GM12878 (cell line): ENCODE measurements around the gene SPATC1L. TPM values are rescaled to one million over a fixed set of nuclear protein-coding genes. Genes with fewer than 3 reads are reported as not detected.

Experiments used
- ATAC-seq: fragments of 200-7000 bp; cut with Tn5 transposase; 3 replicates; pipeline ENCODE4 v1.9.1; 2020; ENCODE audit warnings: mild to moderate bottlenecking, moderate library complexity
- BruUV-seq: library from RNA; stranded (reverse); fragments of 400-500 nt; replicated peaks from 2 replicates; lab custom pipeline; 2021; lab: Mats Ljungman, UMichigan
- CTCF ChIA-PET: fragments of 300-600 bp; sonication (Branson Sonifier 250); formaldehyde crosslinking; extraction: SDS; loops from one replicate; lab custom pipeline; 2021; ENCODE audit warnings: inconsistent platforms; lab: Yijun Ruan, JAX
- POLR2A ChIA-PET: fragments of 350-600 bp; formaldehyde crosslinking; extraction: SDS; loops from one replicate; lab custom pipeline; 2021; ENCODE audit warnings: inconsistent platforms; lab: Charles Lee
- RAD21 ChIA-PET: fragments of 300-600 bp; sonication (Branson Sonifier 250); formaldehyde crosslinking; loops from one replicate; lab custom pipeline; 2023; ENCODE audit warnings: antibody characterized with exemption; ENCODE audit not compliant: unreplicated experiment; lab: Charles Lee
- SMC1A ChIA-PET: fragments of 300-600 bp; sonication (Branson Sonifier 250); formaldehyde crosslinking; loops from one replicate; lab custom pipeline; 2023; ENCODE audit not compliant: unreplicated experiment, uncharacterized antibody; lab: Charles Lee
- DNase-seq: peaks from one replicate; pipeline ENCODE4 v3.0.0-alpha.2; 2011; ENCODE audit warnings: low read depth, low spot score
- FAIRE-seq: peaks from 3 replicates; lab custom pipeline; 2011; peaks lifted over from hg19 to GRCh38; lab: Jason Lieb, UNC
- H2AFZ ChIP-seq: 2 replicates; pipeline ENCODE4 v1.6.0; 2011; ENCODE audit warnings: low read depth, low read length, control low read depth; ENCODE audit not compliant: control insufficient read depth
- H3K27ac ChIP-seq: 2 replicates; pipeline ENCODE4 v1.5.1; 2011; ENCODE audit warnings: control low read depth; ENCODE audit not compliant: control insufficient read depth, insufficient read depth
- H3K27me3 ChIP-seq, 2 experiments: replicated peaks in 1 of 2; 2 replicates each; pipeline versions ENCODE4 v1.6.0 to v1.6.1; 2011; ENCODE audit warnings: low read length in 1 of 2; ENCODE audit not compliant: control insufficient read depth in 2 of 2, insufficient read depth in 2 of 2
- H3K36me3 ChIP-seq, 2 experiments: 2 replicates each; pipeline ENCODE4 v1.5.1; 2011; ENCODE audit warnings: low read length in 1 of 2; ENCODE audit not compliant: control insufficient read depth in 2 of 2, insufficient read depth in 2 of 2
- H3K4me1 ChIP-seq: 2 replicates; pipeline ENCODE4 v1.6.1; 2011; ENCODE audit warnings: mild to moderate bottlenecking, low read length, moderate library complexity, mixed read lengths; ENCODE audit not compliant: control insufficient read depth, insufficient read depth
- H3K4me2 ChIP-seq: 2 replicates; pipeline ENCODE4 v1.6.0; 2011; ENCODE audit warnings: control low read depth; ENCODE audit not compliant: control insufficient read depth, insufficient read depth
- H3K4me3 ChIP-seq: fragments of 200-600 bp; sonication (generic); 2 replicates; pipeline ENCODE4 v1.5.1; 2016
- H3K79me2 ChIP-seq: 2 replicates; pipeline ENCODE4 v1.6.0; 2011; ENCODE audit warnings: low read length; ENCODE audit not compliant: control insufficient read depth, insufficient read depth
- H3K9ac ChIP-seq: 2 replicates; pipeline ENCODE4 v1.8.0; 2011; ENCODE audit warnings: low read length, control low read depth, mixed read lengths; ENCODE audit not compliant: control insufficient read depth, insufficient read depth
- H3K9me3 ChIP-seq: replicated peaks from 3 replicates; pipeline ENCODE4 v1.5.1; 2011; ENCODE audit warnings: mild to moderate bottlenecking, low read length; ENCODE audit not compliant: control insufficient read depth, insufficient read depth
- H4K20me1 ChIP-seq: 2 replicates; pipeline ENCODE4 v1.6.0; 2011; ENCODE audit not compliant: control insufficient read depth, insufficient read depth
- ATF7 ChIP-seq: fragments of 450-650 bp; IDR thresholded peaks from 2 replicates; pipeline ENCODE4 v1.6.1; 2016; ENCODE audit warnings: low read depth, mild to moderate bottlenecking
- CTCF ChIP-seq, 3 experiments: IDR thresholded peaks in 2 of 3; conservative IDR thresholded peaks in 1 of 3; 2 replicates each; pipeline ENCODE4 v1.5.1; 2011; ENCODE audit warnings: low read depth in 3 of 3, low read length in 3 of 3, mild to moderate bottlenecking in 3 of 3, control low read depth in 2 of 3, moderate library complexity in 2 of 3, inconsistent platforms in 1 of 3, mixed read lengths in 1 of 3; ENCODE audit not compliant: control insufficient read depth in 2 of 3, insufficient read depth in 1 of 3; ENCODE audit errors: extremely low read depth in 1 of 3
- ESRRA ChIP-seq: IDR thresholded peaks from 2 replicates; pipeline ENCODE4 v1.6.1; 2012; ENCODE audit warnings: mild to moderate bottlenecking, low read length, improper control_type of control experiment
- JUND ChIP-seq: IDR thresholded peaks from 2 replicates; pipeline ENCODE4 v1.6.1; 2012; ENCODE audit warnings: low read depth, mild to moderate bottlenecking, low read length, improper control_type of control experiment, moderate library complexity
- MAX ChIP-seq: IDR thresholded peaks from 2 replicates; pipeline ENCODE4 v1.6.1; 2012; ENCODE audit warnings: low read depth, low read length, improper control_type of control experiment
- MLLT1 ChIP-seq: fragments of 450-650 bp; IDR thresholded peaks from 2 replicates; pipeline ENCODE4 v1.6.1; 2016; ENCODE audit warnings: mild to moderate bottlenecking
- NFXL1 ChIP-seq: fragments of 450-650 bp; IDR thresholded peaks from 2 replicates; pipeline ENCODE4 v1.6.1; 2017; ENCODE audit warnings: antibody characterized with exemption, mild to moderate bottlenecking, borderline replicate concordance
- NR2F1 ChIP-seq: fragments of 450-650 bp; conservative IDR thresholded peaks from 2 replicates; pipeline ENCODE4 v1.6.1; 2017; ENCODE audit warnings: mild to moderate bottlenecking
- SMAD1 ChIP-seq: fragments of 450-650 bp; IDR thresholded peaks from 2 replicates; pipeline ENCODE4 v1.6.1; 2018; ENCODE audit warnings: mild to moderate bottlenecking, low read depth; ENCODE audit not compliant: partially characterized antibody
- SMC3 ChIP-seq: IDR thresholded peaks from 2 replicates; pipeline ENCODE4 v1.6.1; 2011; ENCODE audit warnings: low read length, improper control_type of control experiment, borderline replicate concordance
- TBL1XR1 ChIP-seq: IDR thresholded peaks from 2 replicates; pipeline ENCODE4 v1.6.1; 2012; ENCODE audit warnings: low read depth, low read length, improper control_type of control experiment
- WRNIP1 ChIP-seq: IDR thresholded peaks from 2 replicates; pipeline ENCODE4 v1.6.1; 2011; ENCODE audit warnings: low read depth, low read length, improper control_type of control experiment, borderline replicate concordance
- ZBED1 ChIP-seq: IDR thresholded peaks from 2 replicates; pipeline ENCODE4 v1.6.1; 2016; ENCODE audit warnings: borderline replicate concordance
- WGBS: methylation state at CpG from one replicate; pipeline ENCODE4 v1.1.6; 2016; ENCODE audit warnings: low lambda C conversion rate; ENCODE audit not compliant: insufficient replicate concordance, insufficient coverage; ENCODE audit errors: missing lambda C conversion rate; 5-methylcytosine and 5-hydroxymethylcytosine counted together
- in situ Hi-C: fragments of 300-500 bp; cut with MboI; formaldehyde crosslinking; loops from 9 replicates; pipeline ENCODE4 v1.14.3; 2018; ENCODE audit warnings: mixed read lengths
- intact Hi-C: fragments of 100-400 bp; cut with micrococcal nuclease; formaldehyde crosslinking; loops from one replicate; pipeline ENCODE4 v1.14.2; 2022; ENCODE audit not compliant: unreplicated experiment
- polyA plus RNA-seq, 11 experiments: library from polyadenylated mRNA; depleted of rRNA in 4 of 11; unstranded in 6 of 11; stranded (reverse) in 5 of 11; fragments of >200 nt; fragmentation: Nextera tagmentation in 4 of 11; fragmentation: Illumina TruSeq in 1 of 11; extraction: Ambion mirVana in 4 of 11; extraction: Trizol in 1 of 11; gene quantifications; 1 replicate in 1 of 11; 2 replicates in 10 of 11; pipeline versions ENCODE4 v1.2.1 to v1.2.3, GENCODE V29; 2011 to 2016; ENCODE audit warnings: inconsistent platforms in 2 of 11, missing spikeins in 2 of 11, low read depth in 1 of 11
- total RNA-seq, 4 experiments: library from RNA; depleted of rRNA in 3 of 4; stranded (reverse); fragments of >200 nt in 3 of 4; fragmentation: Illumina TruSeq in 1 of 4; extraction: Trizol in 1 of 4; gene quantifications; 2 replicates each; pipeline versions ENCODE4 v1.2.1 to v1.2.3, GENCODE V29; 2013 to 2021
- TF ChIP-seq, protein P1 (sequence below): fragments of 150-350 bp; IDR thresholded peaks from 2 replicates; pipeline ENCODE4 v1.6.1; 2014; ENCODE audit warnings: mild to moderate bottlenecking, low read depth, low read length
- TF ChIP-seq, protein P2 (sequence below): IDR thresholded peaks from 2 replicates; pipeline ENCODE4 v1.6.1; 2012; ENCODE audit warnings: mild to moderate bottlenecking, low read depth, low read length

Gene SPATC1L
- total and polyA plus RNA-seq, 10 of the 15 experiments (the other 5 are each of a cell fraction or from before 2014, with no cell fraction given), result 1.4 to 16.0 (median 7.0) TPM; not detected in 2

GRCh38 chr21:46115441-46116188, 68.6 kb downstream of the SPATC1L start:
- Histone ChIP-seq H3K27ac (no peak overlapping the region), H3K27me3 (no peaks in the 10 kb centered on the region), H3K36me3 (no peaks in the 10 kb centered on the region), H3K4me3 (no peak overlapping the region), H3K4me2 (no peak overlapping the region), H4K20me1 (no peaks in the 10 kb centered on the region), H3K79me2 (no peaks in the 10 kb centered on the region), H2AFZ (no peak overlapping the region), H3K4me1 (no peaks in the 10 kb centered on the region), H3K9me3 (no peaks in the 10 kb centered on the region; the same call in 2 of the 3 replicates), H3K9ac (no peak overlapping the region)
- no peak for ATAC-seq
- intact Hi-C loops (no loop called here), in situ Hi-C loops (no loop called here)
- POLR2A ChIA-PET, result no interaction called here
- no peak for FAIRE-seq
- TF ChIP-seq SMAD1 (no peak), WRNIP1 (no peak), SMC3 (no peak), ZBED1 (no peak), ATF7 (no peak), NR2F1 (no peak), TBL1XR1 (no peak), ESRRA (no peak), MAX (no peak), CTCF (IDR thresholded peaks at IDR 0.05 in 2 of 3, conservative IDR thresholded peaks at IDR 0.05 in 1 of 3; ENCODE audit: control insufficient read depth in 2 of 3, extremely low read depth in 1 of 3, insufficient read depth in 1 of 3, low read depth in 3 of 3, low read length in 3 of 3) (no peak), JUND (no peak), MLLT1 (no peak), NFXL1 (no peak)
- TF ChIP-seq, protein P1, sequence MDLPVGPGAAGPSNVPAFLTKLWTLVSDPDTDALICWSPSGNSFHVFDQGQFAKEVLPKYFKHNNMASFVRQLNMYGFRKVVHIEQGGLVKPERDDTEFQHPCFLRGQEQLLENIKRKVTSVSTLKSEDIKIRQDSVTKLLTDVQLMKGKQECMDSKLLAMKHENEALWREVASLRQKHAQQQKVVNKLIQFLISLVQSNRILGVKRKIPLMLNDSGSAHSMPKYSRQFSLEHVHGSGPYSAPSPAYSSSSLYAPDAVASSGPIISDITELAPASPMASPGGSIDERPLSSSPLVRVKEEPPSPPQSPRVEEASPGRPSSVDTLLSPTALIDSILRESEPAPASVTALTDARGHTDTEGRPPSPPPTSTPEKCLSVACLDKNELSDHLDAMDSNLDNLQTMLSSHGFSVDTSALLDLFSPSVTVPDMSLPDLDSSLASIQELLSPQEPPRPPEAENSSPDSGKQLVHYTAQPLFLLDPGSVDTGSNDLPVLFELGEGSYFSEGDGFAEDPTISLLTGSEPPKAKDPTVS, result no peak
- TF ChIP-seq, protein P2, sequence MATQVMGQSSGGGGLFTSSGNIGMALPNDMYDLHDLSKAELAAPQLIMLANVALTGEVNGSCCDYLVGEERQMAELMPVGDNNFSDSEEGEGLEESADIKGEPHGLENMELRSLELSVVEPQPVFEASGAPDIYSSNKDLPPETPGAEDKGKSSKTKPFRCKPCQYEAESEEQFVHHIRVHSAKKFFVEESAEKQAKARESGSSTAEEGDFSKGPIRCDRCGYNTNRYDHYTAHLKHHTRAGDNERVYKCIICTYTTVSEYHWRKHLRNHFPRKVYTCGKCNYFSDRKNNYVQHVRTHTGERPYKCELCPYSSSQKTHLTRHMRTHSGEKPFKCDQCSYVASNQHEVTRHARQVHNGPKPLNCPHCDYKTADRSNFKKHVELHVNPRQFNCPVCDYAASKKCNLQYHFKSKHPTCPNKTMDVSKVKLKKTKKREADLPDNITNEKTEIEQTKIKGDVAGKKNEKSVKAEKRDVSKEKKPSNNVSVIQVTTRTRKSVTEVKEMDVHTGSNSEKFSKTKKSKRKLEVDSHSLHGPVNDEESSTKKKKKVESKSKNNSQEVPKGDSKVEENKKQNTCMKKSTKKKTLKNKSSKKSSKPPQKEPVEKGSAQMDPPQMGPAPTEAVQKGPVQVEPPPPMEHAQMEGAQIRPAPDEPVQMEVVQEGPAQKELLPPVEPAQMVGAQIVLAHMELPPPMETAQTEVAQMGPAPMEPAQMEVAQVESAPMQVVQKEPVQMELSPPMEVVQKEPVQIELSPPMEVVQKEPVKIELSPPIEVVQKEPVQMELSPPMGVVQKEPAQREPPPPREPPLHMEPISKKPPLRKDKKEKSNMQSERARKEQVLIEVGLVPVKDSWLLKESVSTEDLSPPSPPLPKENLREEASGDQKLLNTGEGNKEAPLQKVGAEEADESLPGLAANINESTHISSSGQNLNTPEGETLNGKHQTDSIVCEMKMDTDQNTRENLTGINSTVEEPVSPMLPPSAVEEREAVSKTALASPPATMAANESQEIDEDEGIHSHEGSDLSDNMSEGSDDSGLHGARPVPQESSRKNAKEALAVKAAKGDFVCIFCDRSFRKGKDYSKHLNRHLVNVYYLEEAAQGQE, result no peak
- no peak for DNase-seq
- RAD21 ChIA-PET, result no interaction called here
- SMC1A ChIA-PET, result no interaction called here
- CTCF ChIA-PET, result no interaction called here
- WGBS, result 38% methylated on average over 17 of the region's 17 CpGs
- BruUV-seq, result no TSS peak
